Neural cell (in vitro differentiated cells): Measurements from ENCODE around the gene SLC25A21. TPM values are rescaled to one million over a fixed set of nuclear protein-coding genes. Genes with fewer than 3 reads are reported as not detected.
"Not testable (repeated sequence)": the region's sequence is repeated elsewhere in the genome, so short reads cannot be mapped to it uniquely, and the experiment has no call there.

Experiments used
- H2AFZ ChIP-seq: fragments of 200-600, 300-800 bp; sonication (generic), shearing (Covaris generic); 2 replicates; pipeline ENCODE4 v1.6.0; 2014; ENCODE audit warnings: low read depth, mild to moderate bottlenecking, antibody characterized with exemption, low read length, moderate library complexity
- H3F3A ChIP-seq: fragments of 200-600 bp; shearing (Covaris generic); 2 replicates; pipeline ENCODE4 v1.6.1; 2016; ENCODE audit warnings: mild to moderate bottlenecking, moderate library complexity, mixed read lengths, antibody characterized with exemption, low read length; ENCODE audit not compliant: insufficient read depth, poor library complexity, severe bottlenecking
- H3K27ac ChIP-seq: fragments of 200-600, 300-800 bp; sonication (generic), shearing (Covaris generic); 2 replicates; pipeline ENCODE4 v1.5.1; 2014; ENCODE audit warnings: mild to moderate bottlenecking, low read length, moderate library complexity
- H3K27me3 ChIP-seq: fragments of 300-800, 200-600 bp; sonication (generic), shearing (Covaris generic); 2 replicates; pipeline ENCODE4 v1.6.0; 2014; ENCODE audit warnings: mild to moderate bottlenecking, low read depth, low read length, moderate library complexity; ENCODE audit not compliant: insufficient read depth
- H3K36me3 ChIP-seq: fragments of 300-800, 200-600 bp; sonication (generic), shearing (Covaris generic); 2 replicates; pipeline ENCODE4 v1.5.1; 2014; ENCODE audit warnings: mild to moderate bottlenecking, antibody characterized with exemption, low read length, moderate library complexity; ENCODE audit not compliant: insufficient read depth
- H3K4me2 ChIP-seq: fragments of 300-800, 200-600 bp; sonication (generic), shearing (Covaris generic); 2 replicates; pipeline ENCODE4 v1.6.0; 2014; ENCODE audit warnings: mild to moderate bottlenecking, low read length
- H3K4me3 ChIP-seq: fragments of 300-800, 200-600 bp; sonication (generic), shearing (Covaris generic); 2 replicates; pipeline ENCODE4 v1.5.1; 2014; ENCODE audit warnings: mild to moderate bottlenecking, low read length, moderate library complexity
- H3K79me2 ChIP-seq: fragments of 200-600 bp; shearing (Covaris generic); replicated peaks from 2 replicates; pipeline ENCODE4 v1.6.0; 2014; ENCODE audit warnings: mild to moderate bottlenecking, low read length, moderate library complexity; ENCODE audit not compliant: insufficient read depth
- H3K9ac ChIP-seq: fragments of 300-800, 200-600 bp; sonication (generic), shearing (Covaris generic); 2 replicates; pipeline ENCODE4 v1.6.1; 2016; ENCODE audit warnings: mild to moderate bottlenecking, low read length, mixed read lengths
- H3K9me2 ChIP-seq: fragments of 200-600 bp; shearing (Covaris generic); 2 replicates; pipeline ENCODE4 v1.6.1; 2016; ENCODE audit warnings: mild to moderate bottlenecking, low read length, mixed read lengths; ENCODE audit not compliant: insufficient read depth
- H3K9me3 ChIP-seq: fragments of 200-600, 300-800 bp; sonication (generic), shearing (Covaris generic); 2 replicates; pipeline ENCODE4 v1.6.1; 2016; ENCODE audit warnings: mild to moderate bottlenecking, mixed run types, low read length, moderate library complexity, mixed read lengths
- H4K20me1 ChIP-seq: fragments of 200-600 bp; shearing (Covaris generic); 2 replicates; pipeline ENCODE4 v1.6.1; 2016; ENCODE audit warnings: mild to moderate bottlenecking, mixed run types; ENCODE audit not compliant: insufficient read depth
- EP300 ChIP-seq: fragments of 450-650 bp; conservative IDR thresholded peaks from 2 replicates; pipeline ENCODE4 v1.6.1; 2014; ENCODE audit warnings: antibody characterized with exemption, mild to moderate bottlenecking, moderate library complexity; ENCODE audit not compliant: poor library complexity, severe bottlenecking
- EZH2 ChIP-seq: fragments of 200-600, 300-800 bp; shearing (Covaris generic), sonication (generic); IDR thresholded peaks from 2 replicates; pipeline ENCODE4 v1.6.1; 2014; ENCODE audit warnings: antibody characterized with exemption, low read length, borderline replicate concordance, mild to moderate bottlenecking; ENCODE audit not compliant: insufficient read depth, poor library complexity, severe bottlenecking
- MXI1 ChIP-seq: fragments of 450-650 bp; conservative IDR thresholded peaks from 2 replicates; pipeline ENCODE4 v1.6.1; 2014; ENCODE audit warnings: antibody characterized with exemption, mild to moderate bottlenecking; ENCODE audit not compliant: poor library complexity, severe bottlenecking
- POLR2AphosphoS5 ChIP-seq: IDR thresholded peaks from 2 replicates; pipeline ENCODE4 v1.6.1; 2012
- RAD21 ChIP-seq: fragments of 450-650 bp; conservative IDR thresholded peaks from 2 replicates; pipeline ENCODE4 v1.6.1; 2014; ENCODE audit warnings: antibody characterized with exemption, mild to moderate bottlenecking, moderate library complexity
- SMC3 ChIP-seq: fragments of 450-650 bp; conservative IDR thresholded peaks from 2 replicates; pipeline ENCODE4 v1.6.1; 2014; ENCODE audit warnings: antibody characterized with exemption, mild to moderate bottlenecking, moderate library complexity; ENCODE audit not compliant: poor library complexity
- TAF1 ChIP-seq: IDR thresholded peaks from 2 replicates; pipeline ENCODE4 v1.6.1; 2012; ENCODE audit warnings: low read depth
- polyA plus RNA-seq: library from polyadenylated mRNA; depleted of rRNA; stranded (reverse); fragments of >200 nt; gene quantifications from 2 replicates; pipeline ENCODE4 v1.2.3, GENCODE V29; 2014
- TF ChIP-seq, protein P1 (sequence below): fragments of 450-650 bp; IDR thresholded peaks from 2 replicates; pipeline ENCODE4 v1.5.1; 2014; ENCODE audit warnings: antibody characterized with exemption, mild to moderate bottlenecking, moderate library complexity; ENCODE audit not compliant: poor library complexity, severe bottlenecking
- TF ChIP-seq, protein P2 (sequence below): IDR thresholded peaks from 2 replicates; pipeline ENCODE4 v1.6.1; 2012; ENCODE audit warnings: borderline replicate concordance

SLC25A21 gene
- polyA plus RNA-seq, 1 donor from 2014 or later = 0.35 TPM

DNA sequence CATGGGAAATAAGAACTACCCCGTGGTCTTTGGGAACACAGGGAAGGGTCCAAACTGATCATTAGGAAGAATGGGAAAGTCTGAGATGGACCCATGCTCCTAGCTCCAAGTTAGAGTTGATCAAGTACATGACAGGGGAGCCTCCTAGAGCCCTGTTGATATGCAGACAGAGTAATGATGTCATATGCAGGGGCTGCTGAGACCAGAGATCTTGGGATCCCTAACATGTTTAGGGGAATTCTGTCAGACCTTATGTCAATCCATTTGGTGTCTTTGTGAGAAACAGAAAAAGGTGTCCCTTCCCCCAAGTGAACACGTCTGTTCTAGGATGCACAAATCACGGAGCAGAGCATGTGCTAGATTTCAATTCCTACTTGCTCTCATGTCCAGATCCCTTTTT is 6.6 kb downstream of the SLC25A21 start:
- no peak overlapping the region for H3K27ac ChIP-seq
- H3K79me2 ChIP-seq = no peaks in the 10 kb centered on the region
- no peaks in the 10 kb centered on the region for H3K36me3 ChIP-seq
- H3F3A ChIP-seq = no peaks in the 10 kb centered on the region
- H4K20me1 ChIP-seq = no peaks in the 10 kb centered on the region
- no peaks in the 10 kb centered on the region for H3K27me3 ChIP-seq
- no peak overlapping the region for H3K4me2 ChIP-seq
- TF ChIP-seq EP300 = no peak
- TF ChIP-seq POLR2AphosphoS5 = no peak
- TF ChIP-seq TAF1 = no peak
- TF ChIP-seq, protein P1, sequence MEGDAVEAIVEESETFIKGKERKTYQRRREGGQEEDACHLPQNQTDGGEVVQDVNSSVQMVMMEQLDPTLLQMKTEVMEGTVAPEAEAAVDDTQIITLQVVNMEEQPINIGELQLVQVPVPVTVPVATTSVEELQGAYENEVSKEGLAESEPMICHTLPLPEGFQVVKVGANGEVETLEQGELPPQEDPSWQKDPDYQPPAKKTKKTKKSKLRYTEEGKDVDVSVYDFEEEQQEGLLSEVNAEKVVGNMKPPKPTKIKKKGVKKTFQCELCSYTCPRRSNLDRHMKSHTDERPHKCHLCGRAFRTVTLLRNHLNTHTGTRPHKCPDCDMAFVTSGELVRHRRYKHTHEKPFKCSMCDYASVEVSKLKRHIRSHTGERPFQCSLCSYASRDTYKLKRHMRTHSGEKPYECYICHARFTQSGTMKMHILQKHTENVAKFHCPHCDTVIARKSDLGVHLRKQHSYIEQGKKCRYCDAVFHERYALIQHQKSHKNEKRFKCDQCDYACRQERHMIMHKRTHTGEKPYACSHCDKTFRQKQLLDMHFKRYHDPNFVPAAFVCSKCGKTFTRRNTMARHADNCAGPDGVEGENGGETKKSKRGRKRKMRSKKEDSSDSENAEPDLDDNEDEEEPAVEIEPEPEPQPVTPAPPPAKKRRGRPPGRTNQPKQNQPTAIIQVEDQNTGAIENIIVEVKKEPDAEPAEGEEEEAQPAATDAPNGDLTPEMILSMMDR = no peak
- no peak for TF ChIP-seq MXI1
- TF ChIP-seq SMC3 = no peak
- TF ChIP-seq, protein P2, sequence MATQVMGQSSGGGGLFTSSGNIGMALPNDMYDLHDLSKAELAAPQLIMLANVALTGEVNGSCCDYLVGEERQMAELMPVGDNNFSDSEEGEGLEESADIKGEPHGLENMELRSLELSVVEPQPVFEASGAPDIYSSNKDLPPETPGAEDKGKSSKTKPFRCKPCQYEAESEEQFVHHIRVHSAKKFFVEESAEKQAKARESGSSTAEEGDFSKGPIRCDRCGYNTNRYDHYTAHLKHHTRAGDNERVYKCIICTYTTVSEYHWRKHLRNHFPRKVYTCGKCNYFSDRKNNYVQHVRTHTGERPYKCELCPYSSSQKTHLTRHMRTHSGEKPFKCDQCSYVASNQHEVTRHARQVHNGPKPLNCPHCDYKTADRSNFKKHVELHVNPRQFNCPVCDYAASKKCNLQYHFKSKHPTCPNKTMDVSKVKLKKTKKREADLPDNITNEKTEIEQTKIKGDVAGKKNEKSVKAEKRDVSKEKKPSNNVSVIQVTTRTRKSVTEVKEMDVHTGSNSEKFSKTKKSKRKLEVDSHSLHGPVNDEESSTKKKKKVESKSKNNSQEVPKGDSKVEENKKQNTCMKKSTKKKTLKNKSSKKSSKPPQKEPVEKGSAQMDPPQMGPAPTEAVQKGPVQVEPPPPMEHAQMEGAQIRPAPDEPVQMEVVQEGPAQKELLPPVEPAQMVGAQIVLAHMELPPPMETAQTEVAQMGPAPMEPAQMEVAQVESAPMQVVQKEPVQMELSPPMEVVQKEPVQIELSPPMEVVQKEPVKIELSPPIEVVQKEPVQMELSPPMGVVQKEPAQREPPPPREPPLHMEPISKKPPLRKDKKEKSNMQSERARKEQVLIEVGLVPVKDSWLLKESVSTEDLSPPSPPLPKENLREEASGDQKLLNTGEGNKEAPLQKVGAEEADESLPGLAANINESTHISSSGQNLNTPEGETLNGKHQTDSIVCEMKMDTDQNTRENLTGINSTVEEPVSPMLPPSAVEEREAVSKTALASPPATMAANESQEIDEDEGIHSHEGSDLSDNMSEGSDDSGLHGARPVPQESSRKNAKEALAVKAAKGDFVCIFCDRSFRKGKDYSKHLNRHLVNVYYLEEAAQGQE = no peak
- no peak for TF ChIP-seq RAD21
- no peak for TF ChIP-seq EZH2
- no peaks in the 10 kb centered on the region for H3K9me3 ChIP-seq
- no peaks in the 10 kb centered on the region for H3K9me2 ChIP-seq
- H3K9ac ChIP-seq = no peak overlapping the region
- H3K4me3 ChIP-seq = no peak overlapping the region
- H2AFZ ChIP-seq = no peak overlapping the region

DNA sequence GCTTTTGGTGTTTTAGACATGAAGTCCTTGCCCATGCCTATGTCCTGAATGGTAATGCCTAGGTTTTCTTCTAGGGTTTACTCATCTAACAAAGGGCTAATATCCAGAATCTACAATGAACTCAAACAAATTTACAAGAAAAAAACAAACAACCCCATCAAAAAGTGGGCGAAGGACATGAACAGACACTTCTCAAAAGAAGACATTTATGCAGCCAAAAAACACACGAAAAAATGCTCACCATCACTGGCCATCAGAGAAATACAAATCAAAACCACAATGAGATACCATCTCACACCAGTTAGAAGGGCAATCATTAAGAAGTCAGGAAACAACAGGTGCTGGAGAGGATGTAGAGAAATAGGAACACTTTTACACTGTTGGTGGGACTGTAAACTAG is 10.1 kb downstream of the SLC25A21 start:
- not testable (repeated sequence) for H3K79me2 ChIP-seq, H3F3A ChIP-seq, H2AFZ ChIP-seq, H3K4me3 ChIP-seq, H3K9ac ChIP-seq, H4K20me1 ChIP-seq, H3K9me3 ChIP-seq, H3K9me2 ChIP-seq, H3K36me3 ChIP-seq, H3K27ac ChIP-seq, H3K27me3 ChIP-seq, H3K4me2 ChIP-seq

DNA sequence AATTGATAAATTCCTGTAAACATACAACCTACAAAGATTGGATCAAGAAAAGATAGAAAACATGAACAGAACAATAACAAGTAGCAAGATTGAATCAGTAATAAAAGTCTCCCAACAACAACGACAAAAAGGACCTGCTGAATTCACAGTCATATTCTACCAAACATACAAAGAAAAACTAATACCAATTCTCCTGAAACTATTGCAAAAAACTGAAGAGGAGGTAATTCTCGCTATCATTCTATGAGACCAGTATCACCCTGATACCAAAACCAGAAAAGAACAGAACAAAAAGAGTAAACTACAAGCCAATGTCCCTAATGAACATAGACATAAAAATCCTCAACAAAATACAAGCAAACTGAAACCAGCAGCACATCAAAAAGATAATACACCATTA is 14.4 kb downstream of the SLC25A21 start:
- Histone ChIP-seq H2AFZ (no peak overlapping the region), H3K27ac (no peak overlapping the region), H3K9me2 (no peaks in the 10 kb centered on the region), H3K36me3 (no peaks in the 10 kb centered on the region), H3K4me2 (no peak overlapping the region), H3K9ac (no peak overlapping the region), H3F3A (no peaks in the 10 kb centered on the region), H3K79me2 (no peaks in the 10 kb centered on the region), H3K9me3 (no peaks in the 10 kb centered on the region), H3K27me3 (no peaks in the 10 kb centered on the region), H3K4me3 (no peak overlapping the region), H4K20me1 (no peaks in the 10 kb centered on the region)
- TF ChIP-seq POLR2AphosphoS5 = no peak
- TF ChIP-seq, protein P1 = no peak
